ENCODE measurements around the gene ROM1.
A peak's percentile ranks its signal among the peaks of the same experiment; 100 is the strongest.
"Not testable (repeated sequence)": the region's sequence is repeated elsewhere in the genome, so short reads cannot be mapped to it uniquely, and the experiment has no call there.

The ROM1 gene

GRCh38 chr11:62577046-62577714 is 35.9 kb upstream of the ROM1 start:
- Mint-ChIP-seq H3K9me3 (no peaks in the 10 kb centered on the region), H3K4me3 (no peak overlapping the region), H3K4me1 (peaks cover 27% of the 10 kb centered on the region), H3K27ac (peak overlapping the region in 1 of 2 donors; percentile 72), H3K27me3 (no peaks in the 10 kb centered on the region)
- DNase-seq (no peak), ATAC-seq (no peak)

GRCh38 chr11:62578541-62578940 is 34.5 kb upstream of the ROM1 start:
- H3K4me1 Mint-ChIP-seq: peaks cover 17% of the 10 kb centered on the region
- H3K9me3 Mint-ChIP-seq: no peaks in the 10 kb centered on the region
- H3K27ac Mint-ChIP-seq: peak overlapping the region in 1 of 2 donors; percentile 89
- no peaks in the 10 kb centered on the region for H3K27me3 Mint-ChIP-seq
- H3K4me3 Mint-ChIP-seq: no peak overlapping the region
- ATAC-seq (no peak), DNase-seq (no peak)

GRCh38 chr11:62579252-62579651 is 33.8 kb upstream of the ROM1 start:
- no peaks in the 10 kb centered on the region for H3K9me3 Mint-ChIP-seq
- H3K27me3 Mint-ChIP-seq: no peaks in the 10 kb centered on the region
- no peak overlapping the region for H3K4me3 Mint-ChIP-seq
- no peak overlapping the region for H3K27ac Mint-ChIP-seq
- DNase-seq (no peak), ATAC-seq (no peak)
- H3K4me1 Mint-ChIP-seq: peaks cover 17% of the 10 kb centered on the region

- peak overlapping the region in 1 of 2 donors; percentile 21 for H3K27ac Mint-ChIP-seq
- H3K4me1 Mint-ChIP-seq: no peaks in the 10 kb centered on the region
- H3K9me3 Mint-ChIP-seq: no peaks in the 10 kb centered on the region
- no peak for DNase-seq
- H3K27me3 Mint-ChIP-seq: no peaks in the 10 kb centered on the region
- no peak for ATAC-seq
- H3K4me3 Mint-ChIP-seq: no peak overlapping the region
These were observed 31.9 kb upstream of the ROM1 start for GRCh38 chr11:62580959-62581715.

GRCh38 chr11:62581735-62582134 is 31.3 kb upstream of the ROM1 start:
- DNase-seq, H3K27ac Mint-ChIP-seq, H3K4me1 Mint-ChIP-seq, ATAC-seq, H3K9me3 Mint-ChIP-seq, H3K4me3 Mint-ChIP-seq, H3K27me3 Mint-ChIP-seq: not testable (repeated sequence)

- Mint-ChIP-seq H3K27ac (peak overlapping the region in 1 of 2 donors; percentile 74), H3K4me1 (peaks cover 23% of the 10 kb centered on the region)
- not testable (repeated sequence) for H3K27me3 Mint-ChIP-seq, ATAC-seq, DNase-seq, H3K4me3 Mint-ChIP-seq, H3K9me3 Mint-ChIP-seq
These were observed 27.7 kb upstream of the ROM1 start for GRCh38 chr11:62585356-62585755.

DNA sequence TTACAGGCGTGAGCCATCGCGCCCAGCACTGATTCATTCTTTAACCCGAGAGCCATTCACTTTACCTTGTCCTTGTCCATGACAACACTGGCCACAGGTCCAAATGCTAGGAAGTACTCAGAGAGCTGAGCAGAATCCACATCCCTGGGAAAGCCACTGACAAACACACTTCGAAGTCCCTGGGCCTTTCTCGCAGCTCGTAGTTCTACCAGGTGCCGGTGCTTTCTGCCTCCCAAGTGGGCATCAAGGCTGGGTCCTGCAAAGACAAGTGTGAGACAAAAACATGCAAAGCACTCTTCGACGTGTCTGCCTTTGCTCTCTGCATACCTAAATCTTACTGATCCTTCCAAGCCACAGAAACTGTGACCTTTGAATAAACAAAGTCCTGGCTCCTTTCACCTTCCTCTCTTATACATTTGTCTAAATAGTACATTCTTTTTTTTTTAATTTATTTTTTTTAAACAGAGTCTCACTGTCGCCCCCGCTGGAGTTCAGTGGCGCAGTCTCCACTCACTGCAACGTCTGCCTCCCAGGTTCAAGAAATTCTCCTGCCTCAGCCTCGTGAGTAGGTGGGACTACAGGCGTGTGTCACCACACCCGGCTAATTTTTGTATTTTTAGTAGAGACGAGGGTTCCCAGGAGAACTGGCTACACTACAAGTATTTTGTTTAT is 24.0 kb upstream of the ROM1 start:
- peak overlapping the region in 1 of 2 donors; percentile 46 for H3K4me3 Mint-ChIP-seq
- ATAC-seq (no peak), DNase-seq (no peak)
- H3K27me3 Mint-ChIP-seq: no peaks in the 10 kb centered on the region
- H3K9me3 Mint-ChIP-seq: no peaks in the 10 kb centered on the region
- H3K27ac Mint-ChIP-seq: peak overlapping the region in 1 of 2 donors; percentile 12
- H3K4me1 Mint-ChIP-seq: peaks cover 54% of the 10 kb centered on the region

GRCh38 chr11:62591448-62592145 is 21.5 kb upstream of the ROM1 start, which contains the start of gene TUT1:
TUT1 (minus strand) TSS chr11:62591523; CDS start chr11:62591485, 38 bp downstream.
- Mint-ChIP-seq H3K4me1 (peaks cover 65% of the 10 kb centered on the region), H3K27me3 (no peaks in the 10 kb centered on the region), H3K9me3 (no peaks in the 10 kb centered on the region)

DNA sequence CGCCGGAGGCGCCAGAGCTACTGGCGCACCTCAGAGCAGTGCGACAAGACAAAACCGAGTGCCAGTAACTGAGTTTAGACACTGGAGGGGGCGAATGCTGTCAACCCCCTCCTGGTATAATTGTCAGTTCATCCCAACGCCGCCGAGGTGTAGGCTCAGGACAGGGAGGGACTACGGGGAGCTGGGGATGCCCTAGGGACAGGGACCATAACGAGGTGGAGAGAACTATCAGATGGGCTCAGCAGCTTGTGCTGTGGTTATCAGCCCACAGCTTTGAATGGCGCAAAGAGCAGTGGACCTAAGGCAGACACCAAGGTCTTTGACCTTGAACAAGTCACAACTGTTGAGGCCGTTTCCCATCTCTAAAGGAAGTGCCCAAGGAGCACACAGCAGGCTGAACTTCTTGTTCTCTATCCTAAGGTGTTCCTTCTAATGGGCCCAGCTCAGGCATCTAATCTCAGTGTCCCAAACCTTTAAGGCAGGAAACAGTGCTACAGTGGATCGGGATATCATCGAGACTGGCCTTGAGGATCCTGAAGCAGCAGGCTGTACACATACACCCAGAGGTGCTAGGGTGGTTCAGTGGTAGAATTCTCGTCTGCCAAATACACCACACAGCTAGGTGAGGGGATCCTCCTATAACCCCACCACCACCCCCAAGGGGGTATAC is 20.8 kb upstream of the ROM1 start:
- H3K4me1 Mint-ChIP-seq: peaks cover 66% of the 10 kb centered on the region
- no peaks in the 10 kb centered on the region for H3K27me3 Mint-ChIP-seq
- H3K9me3 Mint-ChIP-seq: no peaks in the 10 kb centered on the region
- H3K4me3 Mint-ChIP-seq: peak overlapping the region; percentile 93 to 96
- H3K27ac Mint-ChIP-seq: peak overlapping the region; percentile 97 to 99
- DNase-seq (no peak), ATAC-seq (no peak)

More at GRCh38 chr11:62591448-62592145, 21.5 kb upstream of the ROM1 start, which contains the start of gene TUT1:
- DNase-seq: peak; percentile 96 to 98
- peak; percentile 93 for ATAC-seq
- Mint-ChIP-seq H3K4me3 (peak within 1 kb of the TSS; percentile 93 to 96), H3K27ac (peak within 1 kb of the TSS; percentile 97 to 99)

DNA sequence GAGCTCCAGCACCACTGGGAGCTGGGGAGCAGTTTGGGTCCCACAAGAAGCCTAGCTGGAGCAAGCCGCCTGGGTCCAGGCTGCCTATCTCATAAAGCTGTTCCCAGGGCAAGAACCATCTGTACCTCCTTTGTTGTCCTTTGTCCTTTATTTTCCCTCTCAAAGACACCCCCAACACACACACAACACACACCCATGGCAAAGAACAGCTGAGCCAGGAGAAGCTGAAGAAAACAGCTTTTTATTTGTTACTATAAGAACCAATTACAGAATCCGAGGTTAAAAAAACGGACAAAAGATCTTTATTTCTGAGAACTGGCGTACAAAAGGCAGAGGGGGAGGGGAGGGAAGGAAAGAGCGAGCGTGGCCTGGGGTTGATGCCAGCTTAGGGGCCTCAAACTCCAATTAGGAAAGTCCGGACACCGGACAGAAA is 20.1 kb upstream of the ROM1 start:
- Mint-ChIP-seq H3K4me3 (peak overlapping the region; percentile 21 to 93), H3K4me1 (peaks cover 72% of the 10 kb centered on the region), H3K27ac (peak overlapping the region in 1 of 2 donors; percentile 83), H3K27me3 (no peaks in the 10 kb centered on the region), H3K9me3 (no peaks in the 10 kb centered on the region)
- no peak for ATAC-seq
- no peak for DNase-seq

DNA sequence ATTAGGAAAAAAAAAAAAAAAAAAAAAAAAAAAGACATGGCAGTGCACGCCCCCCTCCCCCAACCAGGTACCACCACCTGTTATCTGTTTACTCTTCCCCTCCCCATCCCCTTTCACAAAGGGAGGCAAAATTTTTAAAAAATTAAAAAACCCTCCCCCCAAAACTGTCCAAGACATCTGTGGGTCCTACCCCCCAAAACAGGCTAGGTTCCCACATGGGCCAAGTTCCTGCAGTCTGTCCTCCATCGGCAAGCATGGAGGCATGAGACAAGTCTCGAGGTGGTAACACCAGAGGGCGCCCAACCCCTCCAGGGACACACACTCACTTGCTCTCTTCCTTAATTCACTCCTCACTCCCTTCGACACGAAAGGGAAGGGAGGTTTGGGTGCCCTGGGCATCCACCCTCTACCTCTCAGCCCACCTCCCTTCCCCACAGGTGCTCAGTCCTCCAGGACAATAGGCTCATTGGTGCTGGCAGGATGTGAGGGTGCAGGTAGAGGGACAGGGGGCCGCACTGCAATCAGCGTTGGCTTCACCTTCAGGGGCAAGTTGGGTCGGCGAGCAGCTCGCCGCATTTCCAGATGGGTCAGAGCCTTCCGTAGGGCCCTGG is 19.5 kb upstream of the ROM1 start:
- H3K9me3 Mint-ChIP-seq: no peaks in the 10 kb centered on the region
- ATAC-seq: peak; percentile 43

DNA sequence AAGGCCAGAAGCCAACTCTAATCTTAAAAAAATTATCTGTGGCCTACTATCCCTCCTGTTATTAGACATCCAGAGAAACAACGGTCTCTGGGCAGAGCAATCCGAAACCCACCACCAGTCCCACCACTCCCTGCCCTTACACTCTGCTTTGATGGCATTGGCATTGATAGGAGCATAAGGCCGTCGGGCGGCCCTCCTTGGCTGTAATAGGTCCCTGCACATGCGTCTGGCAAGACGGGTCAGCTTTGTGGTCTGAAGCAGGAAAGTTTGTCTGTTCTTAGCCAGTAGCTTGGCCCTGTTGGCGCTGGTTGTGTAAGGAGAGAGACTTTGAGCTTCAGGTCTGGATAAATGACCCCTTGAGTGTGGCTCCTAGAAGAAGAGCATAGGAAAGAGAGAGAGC is 17.9 kb upstream of the ROM1 start:
- DNase-seq (no peak), ATAC-seq (no peak)
- H3K27me3 Mint-ChIP-seq: no peaks in the 10 kb centered on the region
- no peaks in the 10 kb centered on the region for H3K9me3 Mint-ChIP-seq
- peaks cover 76% of the 10 kb centered on the region for H3K4me1 Mint-ChIP-seq
- H3K27ac Mint-ChIP-seq: no peak overlapping the region
- H3K4me3 Mint-ChIP-seq: no peak overlapping the region

More for the DNA sequence above, 19.5 kb upstream of the ROM1 start:
- H3K4me1 Mint-ChIP-seq: peaks cover 76% of the 10 kb centered on the region
- peak overlapping the region in 1 of 2 donors; percentile 97 for H3K27ac Mint-ChIP-seq
- H3K4me3 Mint-ChIP-seq: peak overlapping the region; percentile 68 to 81
- H3K27me3 Mint-ChIP-seq: no peaks in the 10 kb centered on the region
- DNase-seq: peak; percentile 71 to 78

DNA sequence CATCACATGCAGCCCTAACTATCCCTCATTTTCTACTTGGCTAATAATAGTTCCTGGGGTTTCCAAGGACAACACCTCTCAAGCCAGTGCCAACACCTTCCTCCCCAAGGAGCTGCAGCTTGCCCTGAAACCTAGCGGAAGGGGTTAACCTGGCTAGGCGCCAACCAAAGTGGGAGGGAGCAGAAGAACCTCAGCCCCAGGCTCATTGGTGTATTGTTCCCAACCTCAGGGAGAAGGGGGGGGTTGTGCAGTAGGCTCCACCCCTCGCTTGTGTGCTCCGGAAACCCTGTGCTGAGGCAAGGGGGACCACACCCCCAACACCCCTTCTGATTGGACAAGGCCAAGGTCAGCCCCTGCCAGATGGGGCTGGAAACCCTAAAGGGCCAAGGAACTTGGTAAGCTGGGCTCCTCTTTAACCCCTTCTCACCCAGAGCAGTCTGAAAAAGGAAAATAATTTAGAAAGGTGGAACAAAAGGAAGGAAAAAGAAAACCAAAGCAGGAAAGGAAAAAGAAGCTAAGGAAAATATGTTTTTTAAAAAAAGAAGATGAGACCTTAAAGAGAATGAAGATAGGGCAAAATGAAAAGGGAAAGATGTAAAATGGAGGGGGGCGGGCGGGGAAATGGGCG is 13.9 kb upstream of the ROM1 start:
- H3K27me3 Mint-ChIP-seq: no peaks in the 10 kb centered on the region
- DNase-seq (peak; percentile 95 to 98), ATAC-seq (peak; percentile 85)
- peak overlapping the region; percentile 74 to 99 for H3K27ac Mint-ChIP-seq
- peaks cover 66% of the 10 kb centered on the region for H3K4me1 Mint-ChIP-seq
- H3K9me3 Mint-ChIP-seq: no peaks in the 10 kb centered on the region
- H3K4me3 Mint-ChIP-seq: peak overlapping the region; percentile 85 to 98

DNA sequence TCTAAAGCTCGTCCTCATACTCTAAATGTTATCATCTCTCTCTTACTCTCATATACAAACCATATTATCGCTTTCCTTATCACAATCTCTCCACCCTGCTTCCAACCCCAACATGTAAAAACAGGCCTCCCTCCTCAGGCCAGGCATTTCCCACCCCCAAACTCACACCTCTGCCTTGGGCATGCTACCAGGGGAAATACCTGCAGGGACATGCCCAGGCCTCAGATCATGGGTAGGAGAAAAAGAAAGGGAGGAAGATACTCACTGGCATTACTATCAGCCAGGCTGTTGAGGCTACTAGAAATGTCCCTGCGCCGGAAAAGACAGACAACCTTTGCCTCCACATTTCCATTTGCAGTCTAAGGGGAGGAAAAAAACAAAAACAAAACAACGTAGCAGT is 13.2 kb upstream of the ROM1 start:
- Mint-ChIP-seq H3K4me3 (peak overlapping the region; percentile 85 to 98), H3K27ac (peak overlapping the region; percentile 72 to 99), H3K4me1 (peaks cover 63% of the 10 kb centered on the region), H3K9me3 (no peaks in the 10 kb centered on the region), H3K27me3 (no peaks in the 10 kb centered on the region)
- ATAC-seq (no peak), DNase-seq (peak in 1 of 2 donors; percentile 62)

Measured in stimulated activated naive CD8-positive, alpha-beta T cell treated with anti-CD3 and anti-CD28 coated beads, Interleukin-15, amount 100 ng/mL, for 72 hours (primary cell).